GM13976 (cell line): ENCODE data around the gene SLC19A1.

Experiments
- DNase-seq: peaks from one replicate; pipeline ENCODE4 v3.0.0; 2012; ENCODE audit warnings: low spot score
- in situ Hi-C: fragments of 300-500 bp; cut with MboI; formaldehyde crosslinking; loops from one replicate; pipeline ENCODE4 v1.12.0; 2022; ENCODE audit warnings: low sequenced_read_pairs, mixed read lengths, inconsistent platforms; ENCODE audit not compliant: unreplicated experiment
- TF ChIP-seq, protein P1 (sequence below): IDR thresholded peaks from 2 replicates; pipeline ENCODE4 v1.5.1; 2012; ENCODE audit warnings: borderline replicate concordance, mild to moderate bottlenecking; ENCODE audit not compliant: insufficient read depth; ENCODE audit errors: extremely low read depth, missing control alignments, control extremely low read depth

Gene SLC19A1

DNA sequence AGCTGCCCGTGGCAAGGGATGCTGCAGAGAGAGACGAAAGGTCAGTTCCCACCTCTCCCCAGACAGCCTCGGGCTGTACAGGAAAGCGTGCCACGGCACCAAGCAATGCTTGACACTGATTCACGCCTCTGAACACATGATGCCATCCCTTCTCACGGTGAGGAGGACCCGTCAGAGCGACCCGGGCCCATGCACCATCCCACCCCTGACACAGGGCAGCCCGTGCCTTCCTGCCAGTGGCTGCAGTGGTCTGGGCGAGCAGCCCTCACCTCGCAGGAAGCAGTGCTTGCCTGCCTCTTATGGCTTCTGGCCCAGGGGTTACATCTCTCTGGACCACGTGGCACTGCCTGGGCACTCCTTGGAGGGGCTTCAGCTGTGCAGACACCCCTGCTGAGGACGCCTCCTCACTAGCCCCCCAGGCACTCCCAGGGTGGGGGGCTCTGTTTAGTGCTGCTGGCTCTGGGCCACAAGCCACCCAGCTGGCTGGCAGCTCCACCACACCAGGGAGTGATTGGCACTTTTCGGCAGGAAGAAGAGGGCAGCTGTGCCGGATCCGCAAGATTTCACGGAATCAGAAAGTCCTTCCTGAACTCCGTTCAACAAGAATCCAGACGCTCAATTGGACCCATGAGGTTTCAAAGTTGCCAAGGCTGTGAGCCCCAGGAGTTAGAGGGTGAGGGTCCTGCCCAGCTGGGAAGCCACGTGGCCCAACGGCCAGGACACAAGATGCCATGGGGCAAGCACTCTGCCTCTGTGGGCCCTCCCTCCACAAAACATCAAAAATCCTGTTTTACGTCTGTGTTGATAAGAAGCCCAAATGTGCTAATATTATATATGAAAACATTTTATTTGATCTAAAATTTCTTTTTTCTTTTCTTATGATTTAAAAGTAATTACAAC is 34.8 kb upstream of the SLC19A1 start:
- TF ChIP-seq, protein P1, sequence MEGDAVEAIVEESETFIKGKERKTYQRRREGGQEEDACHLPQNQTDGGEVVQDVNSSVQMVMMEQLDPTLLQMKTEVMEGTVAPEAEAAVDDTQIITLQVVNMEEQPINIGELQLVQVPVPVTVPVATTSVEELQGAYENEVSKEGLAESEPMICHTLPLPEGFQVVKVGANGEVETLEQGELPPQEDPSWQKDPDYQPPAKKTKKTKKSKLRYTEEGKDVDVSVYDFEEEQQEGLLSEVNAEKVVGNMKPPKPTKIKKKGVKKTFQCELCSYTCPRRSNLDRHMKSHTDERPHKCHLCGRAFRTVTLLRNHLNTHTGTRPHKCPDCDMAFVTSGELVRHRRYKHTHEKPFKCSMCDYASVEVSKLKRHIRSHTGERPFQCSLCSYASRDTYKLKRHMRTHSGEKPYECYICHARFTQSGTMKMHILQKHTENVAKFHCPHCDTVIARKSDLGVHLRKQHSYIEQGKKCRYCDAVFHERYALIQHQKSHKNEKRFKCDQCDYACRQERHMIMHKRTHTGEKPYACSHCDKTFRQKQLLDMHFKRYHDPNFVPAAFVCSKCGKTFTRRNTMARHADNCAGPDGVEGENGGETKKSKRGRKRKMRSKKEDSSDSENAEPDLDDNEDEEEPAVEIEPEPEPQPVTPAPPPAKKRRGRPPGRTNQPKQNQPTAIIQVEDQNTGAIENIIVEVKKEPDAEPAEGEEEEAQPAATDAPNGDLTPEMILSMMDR, result no peak
- in situ Hi-C loops, result no loop called here
- no peak for DNase-seq

DNA sequence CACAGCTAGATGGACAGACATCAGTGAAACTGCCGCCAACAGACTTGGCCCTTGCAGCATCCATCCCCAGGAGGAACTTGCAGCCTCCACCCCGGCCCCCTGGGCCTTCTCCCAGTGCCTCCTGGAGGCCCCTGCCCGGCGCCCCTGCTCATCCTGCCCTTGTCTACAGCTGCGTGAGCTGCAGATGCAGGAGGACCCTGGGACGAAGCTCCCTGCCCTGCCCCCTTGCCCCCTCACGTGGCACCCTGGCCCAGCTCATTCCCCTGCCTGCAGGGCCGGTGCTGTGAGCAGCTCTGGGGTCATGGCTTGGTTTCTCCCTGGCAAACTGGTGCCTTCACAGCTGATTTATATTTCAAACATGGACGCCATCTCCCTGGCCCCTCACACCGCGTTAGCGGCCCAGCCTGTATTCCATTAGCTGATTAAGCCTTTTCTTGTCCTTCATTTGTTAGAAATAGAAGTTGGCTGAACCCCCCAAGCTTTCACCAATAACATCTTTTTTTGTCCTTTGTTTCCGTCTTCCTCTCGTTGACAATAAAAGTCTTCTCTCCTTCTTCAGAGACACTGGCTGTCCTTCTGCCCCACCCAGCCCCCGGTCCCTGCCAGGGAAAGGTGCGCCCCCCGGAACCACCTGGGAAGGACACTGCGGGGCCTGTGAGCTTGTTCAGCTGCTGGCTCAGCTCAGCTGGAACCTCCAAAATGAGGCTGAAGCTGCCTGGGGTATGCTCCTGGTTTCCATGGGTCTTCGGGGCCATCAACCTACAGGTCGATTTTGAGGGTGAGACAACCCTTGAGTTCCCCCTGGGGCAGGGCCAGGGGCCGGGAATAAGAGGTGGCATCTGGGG is 34.0 kb upstream of the SLC19A1 start:
- in situ Hi-C loops, result no loop called here
- TF ChIP-seq, protein P1, result no peak
- no peak for DNase-seq

DNA sequence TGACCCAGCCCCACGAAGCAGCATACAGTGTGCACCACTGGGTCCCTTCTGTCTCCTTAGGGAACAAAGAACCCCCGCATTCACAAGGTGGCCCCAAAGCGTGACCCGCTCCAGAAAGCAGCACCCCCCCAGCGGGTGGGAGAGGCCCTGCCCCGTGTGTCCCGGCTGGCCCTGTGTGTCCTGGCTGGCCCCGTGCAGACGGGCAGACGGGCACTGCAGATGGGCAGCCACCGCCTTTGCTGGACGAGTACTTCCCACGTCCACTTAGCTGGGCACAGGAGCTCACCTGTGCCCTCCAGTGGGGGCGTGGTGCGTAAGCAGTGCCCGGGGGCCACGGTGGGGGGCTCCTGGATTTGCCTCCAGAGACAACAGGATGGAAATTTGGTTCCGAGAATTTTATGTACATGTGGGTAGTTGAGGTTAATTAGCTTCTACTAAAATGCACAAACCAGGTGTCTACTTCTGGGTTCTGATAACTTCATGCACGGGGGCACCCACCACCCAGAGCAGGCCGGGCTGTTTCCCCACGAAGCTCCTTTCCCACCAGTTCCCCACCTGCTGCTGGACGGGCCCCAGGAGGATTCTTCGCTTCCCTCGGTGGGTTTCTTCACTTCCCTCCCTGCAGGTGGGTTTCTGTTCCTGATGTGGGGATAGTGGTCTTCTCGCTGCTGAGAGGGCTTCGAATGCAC is 33.2 kb upstream of the SLC19A1 start:
- DNase-seq, result no peak
- TF ChIP-seq, protein P1, result no peak
- in situ Hi-C loops, result no loop called here

DNA sequence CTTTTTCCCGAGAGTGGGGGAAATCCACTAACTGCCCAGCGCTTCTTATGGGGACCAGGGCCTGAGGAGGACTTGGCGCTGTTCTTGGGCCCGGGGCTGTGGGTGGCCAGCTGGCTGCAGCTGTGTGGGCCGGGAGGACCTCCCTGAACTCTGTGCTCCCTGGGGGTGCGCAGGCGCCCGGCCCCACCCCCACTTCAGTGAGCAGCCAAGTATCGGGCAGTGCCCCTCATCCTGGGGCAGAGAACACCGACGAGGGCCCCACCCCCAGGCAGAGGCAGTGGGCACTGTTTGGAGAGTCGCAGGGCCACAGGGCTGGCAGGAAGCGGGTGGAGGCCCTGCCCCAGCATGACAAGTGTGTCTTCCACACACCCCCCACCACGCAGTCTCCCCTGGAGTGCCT is 32.5 kb upstream of the SLC19A1 start:
- TF ChIP-seq, protein P1, result no peak
- in situ Hi-C loops, result no loop called here
- no peak for DNase-seq

DNA sequence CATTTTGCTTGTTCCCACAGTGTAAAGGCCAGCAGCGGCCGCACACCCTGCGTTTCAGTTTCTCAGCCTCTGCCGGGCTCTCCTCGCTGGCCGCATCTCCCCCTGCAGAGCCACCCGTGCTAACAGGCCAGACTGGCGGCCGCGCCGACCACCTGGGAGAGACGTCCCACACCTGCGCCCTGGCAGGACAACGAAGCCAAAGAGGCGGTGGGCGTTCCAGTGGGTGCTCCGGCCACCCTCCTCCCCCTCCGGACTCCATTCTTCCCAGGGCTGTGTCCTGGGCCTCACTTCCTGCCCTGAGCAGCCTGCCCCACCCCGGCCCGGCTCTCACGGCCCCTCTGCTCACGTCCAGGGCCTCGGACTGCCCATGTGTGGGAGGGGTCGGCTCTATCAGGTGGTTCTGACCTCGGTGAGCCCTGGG is 31.9 kb upstream of the SLC19A1 start:
- in situ Hi-C loops, result no loop called here
- DNase-seq, result no peak
- TF ChIP-seq, protein P1, result no peak

DNA sequence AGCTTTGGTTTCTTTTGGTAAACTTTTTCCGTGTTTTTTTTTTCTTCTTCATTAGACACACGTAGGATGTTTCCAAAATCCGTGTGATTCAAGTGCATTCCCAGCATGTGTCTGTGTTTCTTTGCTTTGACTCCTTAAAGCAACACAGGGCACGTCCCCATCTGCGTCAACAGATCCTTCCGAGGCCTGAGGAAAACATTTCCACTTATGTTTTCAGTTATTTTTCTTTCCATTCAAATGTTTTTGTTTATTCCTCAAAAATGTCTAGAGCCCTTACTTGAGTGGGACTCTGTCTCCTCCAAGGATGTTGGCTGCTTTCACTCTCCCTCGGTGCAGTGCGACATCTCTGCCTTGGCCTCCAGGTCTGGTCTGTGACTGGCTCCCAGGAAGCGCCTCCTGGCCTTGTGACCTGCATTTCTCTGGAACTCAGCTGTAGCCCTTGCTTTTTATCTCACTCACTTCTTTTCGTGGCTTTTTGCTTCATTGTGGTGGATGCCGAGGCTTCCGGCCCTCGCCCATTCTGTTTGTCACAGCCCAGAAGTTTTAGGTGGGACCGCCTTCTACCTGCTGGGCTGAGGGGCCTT is 31.3 kb upstream of the SLC19A1 start:
- no peak for DNase-seq
- in situ Hi-C loops, result no loop called here
- TF ChIP-seq, protein P1, result no peak
